ENCODE measurements around the gene STIL.

Gene STIL

DNA sequence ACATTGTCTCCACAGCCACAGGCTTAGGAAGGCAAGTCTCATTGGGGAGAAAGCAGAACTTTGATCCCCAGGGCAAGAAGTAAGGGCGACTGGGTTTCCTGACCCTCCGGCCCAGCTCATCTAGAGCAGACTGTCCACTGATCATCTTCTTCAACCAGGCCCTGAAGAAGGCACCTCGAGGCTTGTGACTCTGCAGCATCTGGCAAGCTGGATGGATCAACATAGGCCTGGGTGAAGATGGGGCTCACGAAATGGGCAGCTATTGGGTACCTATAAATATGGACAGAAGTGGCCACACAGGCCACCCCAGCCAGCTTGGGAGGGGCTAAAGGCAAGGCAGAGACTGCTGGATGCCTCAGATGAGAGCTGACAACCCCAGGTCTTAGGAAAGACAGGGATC, 94.9 kb downstream of the STIL start:
- no peak overlapping the region for H3K9ac ChIP-seq (ENCODE audit: low read length)
- H3K36me3 ChIP-seq (ENCODE audit: control insufficient read depth in 1 of 2, insufficient read depth in 2 of 2, low read depth in 1 of 2, low read length in 2 of 2) = no peaks in the 10 kb centered on the region
- 56% methylated on average over 3 of the region's 4 CpGs for WGBS
- H3K23ac ChIP-seq (ENCODE audit: low read length in 2 of 2) = no peak overlapping the region
- H2BK12ac ChIP-seq (ENCODE audit: low read length in 2 of 2) = no peak overlapping the region
- H4K91ac ChIP-seq (ENCODE audit: low read length) = no peak overlapping the region
- no peak for DNase-seq
- H2BK120ac ChIP-seq (ENCODE audit: low read depth, low read length) = no peak overlapping the region
- H3K4me2 ChIP-seq (ENCODE audit: low read length, poor library complexity, severe bottlenecking) = no peak overlapping the region
- no peak overlapping the region for H2BK5ac ChIP-seq (ENCODE audit: low read depth, low read length, poor library complexity, severe bottlenecking)
- no peak overlapping the region for H2AK5ac ChIP-seq (ENCODE audit: low read length, severe bottlenecking)
- H3K27ac ChIP-seq (ENCODE audit: low read length, poor library complexity, severe bottlenecking) = no peak overlapping the region
- H3K4me1 ChIP-seq (ENCODE audit: control insufficient read depth, insufficient read depth, low read depth, low read length) = no peaks in the 10 kb centered on the region
- no peak overlapping the region for H3K4me3 ChIP-seq (ENCODE audit: insufficient read depth in 1 of 2, low read depth in 1 of 2, low read length in 2 of 2)
- no peak overlapping the region for H2BK15ac ChIP-seq (ENCODE audit: low read depth, poor library complexity, severe bottlenecking)
- H3K27me3 ChIP-seq (ENCODE audit: control insufficient read depth in 1 of 2, insufficient read depth in 1 of 2, low read length in 2 of 2) = peaks cover 57 to 71% of the 10 kb centered on the region in 2 experiments
- no peak overlapping the region for H3K14ac ChIP-seq (ENCODE audit: low read length in 2 of 2)
- no peak overlapping the region for H4K8ac ChIP-seq (ENCODE audit: low read length)
- no peak overlapping the region for H2AFZ ChIP-seq (ENCODE audit: low read depth, low read length)
- H3K9me3 ChIP-seq (ENCODE audit: control insufficient read depth, low read length) = peaks cover 3% of the 10 kb centered on the region
- no peaks in the 10 kb centered on the region for H3K79me1 ChIP-seq (replicated peaks; ENCODE audit: low read length, poor library complexity, severe bottlenecking)
- no peak overlapping the region for H3K4ac ChIP-seq (ENCODE audit: low read depth in 1 of 2, low read length in 2 of 2)
- H3K18ac ChIP-seq (ENCODE audit: low read depth in 1 of 2, low read length in 2 of 2) = no peak overlapping the region

DNA sequence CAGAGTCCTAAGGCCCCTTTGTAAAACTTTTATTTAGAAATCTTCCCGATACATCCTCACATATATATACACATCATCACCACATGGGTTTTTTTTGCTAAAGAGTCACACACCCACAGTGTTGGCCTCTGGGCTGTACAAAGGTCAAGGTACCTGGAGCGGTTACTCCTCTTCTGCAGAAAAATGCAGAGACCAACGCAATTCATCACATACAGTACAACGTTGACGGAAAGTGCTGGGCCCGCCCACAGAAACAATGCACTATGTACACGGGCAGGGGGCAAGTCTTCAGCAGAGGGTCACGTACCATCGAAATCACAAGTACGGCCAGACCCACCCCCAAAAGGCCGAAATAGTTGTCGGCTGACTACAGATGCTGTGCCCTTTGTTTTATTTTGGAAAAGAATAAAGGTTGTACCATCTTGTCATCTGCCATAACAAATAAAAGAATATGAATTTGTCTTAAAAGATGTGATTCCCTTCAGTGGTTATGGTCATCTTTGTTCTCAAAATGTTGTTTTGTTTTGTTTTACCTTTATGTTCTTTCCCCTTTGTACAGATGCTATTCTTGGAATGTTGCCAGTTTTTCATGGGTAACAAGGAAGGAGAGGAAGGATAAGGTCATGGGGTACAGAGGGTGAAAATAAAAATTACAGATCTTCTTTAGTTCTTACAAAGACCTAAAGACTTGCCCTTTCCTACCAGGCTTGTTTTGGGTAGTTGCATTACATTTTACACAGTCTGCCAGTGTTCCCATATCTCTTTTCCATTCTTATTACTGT, 97.5 kb downstream of the STIL start:
- no peak for DNase-seq
- no peak overlapping the region for H2BK5ac ChIP-seq (ENCODE audit: low read depth, low read length, poor library complexity, severe bottlenecking)

DNA sequence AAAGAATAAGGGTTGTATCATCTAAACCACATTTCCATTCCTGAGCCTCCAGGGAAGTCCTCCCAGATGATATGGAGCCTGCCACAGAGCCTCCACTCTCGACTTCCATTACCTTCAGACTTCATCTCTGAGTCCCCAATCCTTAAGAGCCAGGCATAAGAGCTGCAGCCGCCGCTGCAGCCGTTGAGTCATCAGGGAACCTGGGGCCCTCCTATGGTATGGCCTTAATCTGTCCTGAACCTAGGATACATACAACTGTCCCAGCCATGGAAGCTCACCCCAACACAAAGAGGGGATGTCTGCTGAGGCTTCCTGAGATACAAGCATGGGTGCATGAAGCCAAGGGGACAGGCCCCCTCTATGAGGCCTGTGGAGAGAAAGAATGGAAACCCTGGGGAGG, 98.2 kb downstream of the STIL start:
- Histone ChIP-seq H3K14ac (ENCODE audit: low read length in 2 of 2) (no peak overlapping the region), H4K91ac (ENCODE audit: low read length) (no peak overlapping the region), H3K9me3 (ENCODE audit: control insufficient read depth, low read length) (peaks cover 3% of the 10 kb centered on the region), H3K27me3 (ENCODE audit: control insufficient read depth in 1 of 2, insufficient read depth in 1 of 2, low read length in 2 of 2) (peaks cover 24 to 47% of the 10 kb centered on the region in 2 experiments), H3K4me1 (ENCODE audit: control insufficient read depth, insufficient read depth, low read depth, low read length) (peaks cover 12% of the 10 kb centered on the region), H3K27ac (ENCODE audit: low read length, poor library complexity, severe bottlenecking) (no peak overlapping the region), H3K18ac (ENCODE audit: low read depth in 1 of 2, low read length in 2 of 2) (no peak overlapping the region), H3K79me1 (replicated peaks; ENCODE audit: low read length, poor library complexity, severe bottlenecking) (no peaks in the 10 kb centered on the region), H4K8ac (ENCODE audit: low read length) (no peak overlapping the region), H3K9ac (ENCODE audit: low read length) (no peak overlapping the region), H2BK120ac (ENCODE audit: low read depth, low read length) (no peak overlapping the region), H3K23ac (ENCODE audit: low read length in 2 of 2) (no peak overlapping the region), H3K4ac (ENCODE audit: low read depth in 1 of 2, low read length in 2 of 2) (no peak overlapping the region), H2BK5ac (ENCODE audit: low read depth, low read length, poor library complexity, severe bottlenecking) (no peak overlapping the region), H2AK5ac (ENCODE audit: low read length, severe bottlenecking) (no peak overlapping the region), H3K4me2 (ENCODE audit: low read length, poor library complexity, severe bottlenecking) (no peak overlapping the region), H3K36me3 (ENCODE audit: control insufficient read depth in 1 of 2, insufficient read depth in 2 of 2, low read depth in 1 of 2, low read length in 2 of 2) (no peaks in the 10 kb centered on the region), H2BK15ac (ENCODE audit: low read depth, poor library complexity, severe bottlenecking) (no peak overlapping the region), H2AFZ (ENCODE audit: low read depth, low read length) (no peak overlapping the region), H3K4me3 (ENCODE audit: insufficient read depth in 1 of 2, low read depth in 1 of 2, low read length in 2 of 2) (no peak overlapping the region), H2BK12ac (ENCODE audit: low read length in 2 of 2) (no peak overlapping the region)
- DNase-seq = no peak
- 82% methylated on average over 4 of the region's 4 CpGs for WGBS

More for the DNA sequence above, 97.5 kb downstream of the STIL start:
- H3K4ac ChIP-seq (ENCODE audit: low read depth in 1 of 2, low read length in 2 of 2) = no peak overlapping the region
- H3K4me1 ChIP-seq (ENCODE audit: control insufficient read depth, insufficient read depth, low read depth, low read length) = peaks cover 12% of the 10 kb centered on the region
- no peak overlapping the region for H2BK15ac ChIP-seq (ENCODE audit: low read depth, poor library complexity, severe bottlenecking)
- no peak overlapping the region for H2AFZ ChIP-seq (ENCODE audit: low read depth, low read length)
- peaks cover 3% of the 10 kb centered on the region for H3K9me3 ChIP-seq (ENCODE audit: control insufficient read depth, low read length)
- H3K18ac ChIP-seq (ENCODE audit: low read depth in 1 of 2, low read length in 2 of 2) = no peak overlapping the region
- WGBS = 93% methylated on average over 8 of the region's 12 CpGs
- H3K14ac ChIP-seq (ENCODE audit: low read length in 2 of 2) = no peak overlapping the region
- H3K27me3 ChIP-seq (ENCODE audit: control insufficient read depth in 1 of 2, insufficient read depth in 1 of 2, low read length in 2 of 2) = peaks cover 32 to 55% of the 10 kb centered on the region in 2 experiments
- no peak overlapping the region for H3K23ac ChIP-seq (ENCODE audit: low read length in 2 of 2)
- H2BK12ac ChIP-seq (ENCODE audit: low read length in 2 of 2) = no peak overlapping the region
- no peak overlapping the region for H4K8ac ChIP-seq (ENCODE audit: low read length)
- no peak overlapping the region for H2BK120ac ChIP-seq (ENCODE audit: low read depth, low read length)
- H3K79me1 ChIP-seq (replicated peaks; ENCODE audit: low read length, poor library complexity, severe bottlenecking) = no peaks in the 10 kb centered on the region
- no peak overlapping the region for H3K9ac ChIP-seq (ENCODE audit: low read length)
- H4K91ac ChIP-seq (ENCODE audit: low read length) = no peak overlapping the region
- no peaks in the 10 kb centered on the region for H3K36me3 ChIP-seq (ENCODE audit: control insufficient read depth in 1 of 2, insufficient read depth in 2 of 2, low read depth in 1 of 2, low read length in 2 of 2)
- H3K27ac ChIP-seq (ENCODE audit: low read length, poor library complexity, severe bottlenecking) = no peak overlapping the region
- no peak overlapping the region for H3K4me3 ChIP-seq (ENCODE audit: insufficient read depth in 1 of 2, low read depth in 1 of 2, low read length in 2 of 2)
- no peak overlapping the region for H3K4me2 ChIP-seq (ENCODE audit: low read length, poor library complexity, severe bottlenecking)
- H2AK5ac ChIP-seq (ENCODE audit: low read length, severe bottlenecking) = no peak overlapping the region

DNA sequence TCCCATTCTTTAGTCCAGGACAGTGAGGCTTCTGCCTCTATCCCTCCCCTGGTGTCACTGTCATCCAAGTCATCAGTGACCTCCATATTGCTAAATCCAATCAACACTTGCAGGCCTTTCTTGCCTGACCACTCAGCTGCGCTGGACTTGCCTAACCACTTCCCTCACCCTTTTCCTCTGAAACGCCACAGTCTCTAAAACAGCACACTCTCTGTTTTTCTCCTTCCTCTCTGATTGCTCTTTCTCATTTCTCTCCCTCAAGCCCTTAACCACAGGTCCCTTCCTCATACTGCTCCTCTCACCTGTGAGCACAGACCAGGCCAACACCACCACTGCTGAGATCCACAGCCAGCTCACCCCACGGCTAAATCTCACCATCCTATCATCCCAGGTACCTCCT, 99.4 kb downstream of the STIL start:
- H2BK15ac ChIP-seq (ENCODE audit: low read depth, poor library complexity, severe bottlenecking) = no peak overlapping the region
- no peak overlapping the region for H4K91ac ChIP-seq (ENCODE audit: low read length)
- peaks cover 12% of the 10 kb centered on the region for H3K4me1 ChIP-seq (ENCODE audit: control insufficient read depth, insufficient read depth, low read depth, low read length)
- H3K14ac ChIP-seq (ENCODE audit: low read length in 2 of 2) = no peak overlapping the region
- no peak for DNase-seq
- no peak overlapping the region for H3K9ac ChIP-seq (ENCODE audit: low read length)
- no peak overlapping the region for H2BK12ac ChIP-seq (ENCODE audit: low read length in 2 of 2)
- H4K8ac ChIP-seq (ENCODE audit: low read length) = no peak overlapping the region
- H3K4me2 ChIP-seq (ENCODE audit: low read length, poor library complexity, severe bottlenecking) = no peak overlapping the region
- H3K79me1 ChIP-seq (replicated peaks; ENCODE audit: low read length, poor library complexity, severe bottlenecking) = no peaks in the 10 kb centered on the region
- H3K9me3 ChIP-seq (ENCODE audit: control insufficient read depth, low read length) = no peaks in the 10 kb centered on the region
- H2BK120ac ChIP-seq (ENCODE audit: low read depth, low read length) = no peak overlapping the region
- H3K27ac ChIP-seq (ENCODE audit: low read length, poor library complexity, severe bottlenecking) = no peak overlapping the region
- peaks cover 18 to 41% of the 10 kb centered on the region in 2 experiments for H3K27me3 ChIP-seq (ENCODE audit: control insufficient read depth in 1 of 2, insufficient read depth in 1 of 2, low read length in 2 of 2)
- H3K4ac ChIP-seq (ENCODE audit: low read depth in 1 of 2, low read length in 2 of 2) = no peak overlapping the region
- no peak overlapping the region for H2BK5ac ChIP-seq (ENCODE audit: low read depth, low read length, poor library complexity, severe bottlenecking)
- no peak overlapping the region for H3K23ac ChIP-seq (ENCODE audit: low read length in 2 of 2)
- no peak overlapping the region for H3K4me3 ChIP-seq (ENCODE audit: insufficient read depth in 1 of 2, low read depth in 1 of 2, low read length in 2 of 2)
- H2AK5ac ChIP-seq (ENCODE audit: low read length, severe bottlenecking) = no peak overlapping the region
- H3K18ac ChIP-seq (ENCODE audit: low read depth in 1 of 2, low read length in 2 of 2) = no peak overlapping the region
- WGBS = 68% methylated on average over 3 of the region's 3 CpGs
- H2AFZ ChIP-seq (ENCODE audit: low read depth, low read length) = no peak overlapping the region
- no peaks in the 10 kb centered on the region for H3K36me3 ChIP-seq (ENCODE audit: control insufficient read depth in 1 of 2, insufficient read depth in 2 of 2, low read depth in 1 of 2, low read length in 2 of 2)
